ENCODE results near the gene FOXJ3. TPM values are rescaled to one million over a fixed set of nuclear protein-coding genes. Genes with fewer than 3 reads are reported as not detected.

FOXJ3 gene
- total and polyA plus RNA-seq, 2 donors (not counting 1 experiment from before 2014, with no cell fraction given): 22.6 to 29.5 TPM

GRCh38 chr1:42280821-42281220, 54.2 kb downstream of the FOXJ3 start:
- Histone ChIP-seq H3K9ac (ENCODE audit: insufficient read depth, low read length) (no peak overlapping the region), H3K27me3 (ENCODE audit: control insufficient read depth, insufficient read depth, low read length) (no peaks in the 10 kb centered on the region), H2AFZ (ENCODE audit: low read length) (no peak overlapping the region), H3K27ac (ENCODE audit: insufficient read depth, low read length) (no peak overlapping the region), H3K4me1 (ENCODE audit: control insufficient read depth, extremely low read depth, insufficient read depth, low read length) (peaks cover 7% of the 10 kb centered on the region), H4K20me1 (ENCODE audit: control insufficient read depth, extremely low read depth, insufficient read depth, low read length) (no peaks in the 10 kb centered on the region), H3K4me3 (replicated peaks in 1 of 4; ENCODE audit: control extremely low read depth in 1 of 4, insufficient read depth in 1 of 4, low read depth in 3 of 4, low read length in 4 of 4) (no peak overlapping the region), H3K9me3 (ENCODE audit: control insufficient read depth, insufficient read depth, low read depth, low read length) (no peaks in the 10 kb centered on the region), H3K79me2 (ENCODE audit: control insufficient read depth, insufficient read depth, low read length) (peaks cover 12% of the 10 kb centered on the region), H3K36me3 (ENCODE audit: control insufficient read depth, insufficient read depth, low read length) (no peaks in the 10 kb centered on the region), H3K4me2 (ENCODE audit: extremely low read depth, insufficient read depth, low read length) (no peak overlapping the region)
- DNase-seq (ENCODE audit: low read depth in 2 of 2): no peak
- TF ChIP-seq CTCF (conservative IDR thresholded peaks at IDR 0.05 in 1 of 2, IDR thresholded peaks at IDR 0.05 in 1 of 2; ENCODE audit: low read depth in 1 of 2, low read length in 2 of 2): no peak
- no peak for TF ChIP-seq EZH2 (IDR thresholded peaks at IDR 0.05; ENCODE audit: low read length, missing control alignments)

DNA sequence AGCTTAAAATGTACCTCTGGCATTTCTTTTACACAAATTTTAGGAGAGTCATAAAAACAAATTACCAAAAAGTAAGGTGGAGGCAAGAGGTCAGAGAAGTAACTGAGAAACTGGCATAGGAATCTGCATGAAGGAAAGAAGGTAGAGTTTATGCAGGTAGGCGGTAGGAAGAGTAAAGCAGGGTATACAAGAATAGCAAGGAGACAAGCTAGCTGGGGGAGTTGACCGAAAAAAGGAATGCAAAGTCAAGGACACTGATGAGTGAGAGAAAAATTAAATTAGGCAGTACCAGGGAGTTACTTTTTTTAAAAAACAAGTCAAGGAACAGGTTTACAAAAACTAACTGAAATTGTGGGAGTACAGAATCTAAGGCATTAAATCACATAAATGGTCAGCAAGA, 56.0 kb downstream of the FOXJ3 start:
- Histone ChIP-seq H2AFZ (ENCODE audit: low read length) (no peak overlapping the region), H3K9ac (ENCODE audit: insufficient read depth, low read length) (no peak overlapping the region), H3K4me1 (ENCODE audit: control insufficient read depth, extremely low read depth, insufficient read depth, low read length) (peaks cover 7% of the 10 kb centered on the region), H3K9me3 (ENCODE audit: control insufficient read depth, insufficient read depth, low read depth, low read length) (no peaks in the 10 kb centered on the region), H4K20me1 (ENCODE audit: control insufficient read depth, extremely low read depth, insufficient read depth, low read length) (no peaks in the 10 kb centered on the region), H3K4me3 (replicated peaks in 1 of 4; ENCODE audit: control extremely low read depth in 1 of 4, insufficient read depth in 1 of 4, low read depth in 3 of 4, low read length in 4 of 4) (no peak overlapping the region), H3K27me3 (ENCODE audit: control insufficient read depth, insufficient read depth, low read length) (no peaks in the 10 kb centered on the region), H3K36me3 (ENCODE audit: control insufficient read depth, insufficient read depth, low read length) (no peaks in the 10 kb centered on the region), H3K79me2 (ENCODE audit: control insufficient read depth, insufficient read depth, low read length) (peaks cover 10% of the 10 kb centered on the region), H3K4me2 (ENCODE audit: extremely low read depth, insufficient read depth, low read length) (no peak overlapping the region), H3K27ac (ENCODE audit: insufficient read depth, low read length) (no peak overlapping the region)
- DNase-seq (ENCODE audit: low read depth in 2 of 2): no peak
- TF ChIP-seq EZH2 (IDR thresholded peaks at IDR 0.05; ENCODE audit: low read length, missing control alignments): no peak
- no peak for TF ChIP-seq CTCF (conservative IDR thresholded peaks at IDR 0.05 in 1 of 2, IDR thresholded peaks at IDR 0.05 in 1 of 2; ENCODE audit: low read depth in 1 of 2, low read length in 2 of 2)

DNA sequence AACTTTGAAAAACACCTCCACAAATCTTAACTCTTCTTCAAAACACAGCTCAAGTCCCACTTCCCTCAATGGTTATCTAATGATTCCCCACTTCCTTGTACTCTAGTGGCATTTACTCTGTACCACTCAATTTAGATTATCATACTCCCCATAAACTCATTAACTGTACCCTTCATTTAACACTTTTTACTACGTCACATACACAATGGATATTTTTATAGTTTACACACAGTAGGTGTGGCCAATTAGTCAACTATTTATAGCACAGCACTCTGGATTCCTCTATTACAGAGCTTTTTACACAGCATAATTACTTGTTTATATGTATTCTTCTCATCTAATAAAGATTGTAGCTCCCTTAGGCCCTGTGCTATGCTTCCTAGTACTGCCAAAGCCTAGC, 62.1 kb downstream of the FOXJ3 start:
- Histone ChIP-seq H3K4me1 (ENCODE audit: control insufficient read depth, extremely low read depth, insufficient read depth, low read length) (no peaks in the 10 kb centered on the region), H3K27me3 (ENCODE audit: control insufficient read depth, insufficient read depth, low read length) (no peaks in the 10 kb centered on the region), H4K20me1 (ENCODE audit: control insufficient read depth, extremely low read depth, insufficient read depth, low read length) (no peaks in the 10 kb centered on the region), H3K36me3 (ENCODE audit: control insufficient read depth, insufficient read depth, low read length) (no peaks in the 10 kb centered on the region), H3K9me3 (ENCODE audit: control insufficient read depth, insufficient read depth, low read depth, low read length) (no peaks in the 10 kb centered on the region), H3K9ac (ENCODE audit: insufficient read depth, low read length) (no peak overlapping the region), H3K27ac (ENCODE audit: insufficient read depth, low read length) (no peak overlapping the region), H3K4me2 (ENCODE audit: extremely low read depth, insufficient read depth, low read length) (no peak overlapping the region), H3K4me3 (replicated peaks in 1 of 4; ENCODE audit: control extremely low read depth in 1 of 4, insufficient read depth in 1 of 4, low read depth in 3 of 4, low read length in 4 of 4) (no peak overlapping the region), H3K79me2 (ENCODE audit: control insufficient read depth, insufficient read depth, low read length) (peaks cover 7% of the 10 kb centered on the region), H2AFZ (ENCODE audit: low read length) (no peak overlapping the region)
- no peak for TF ChIP-seq CTCF (conservative IDR thresholded peaks at IDR 0.05 in 1 of 2, IDR thresholded peaks at IDR 0.05 in 1 of 2; ENCODE audit: low read depth in 1 of 2, low read length in 2 of 2)
- TF ChIP-seq EZH2 (IDR thresholded peaks at IDR 0.05; ENCODE audit: low read length, missing control alignments): no peak
- no peak for DNase-seq (ENCODE audit: low read depth in 2 of 2)
